Activated CD8-positive, alpha-beta T cell treated with anti-CD3 and anti-CD28 coated beads, Interleukin-2, amount 10 ng/mL, durations not matched to agents 7 days and 5 days (primary cell): ENCODE measurements around the gene ODAM. TPM values are rescaled to one million over a fixed set of nuclear protein-coding genes. Genes with fewer than 3 reads are reported as not detected.
A peak's percentile ranks its signal among the peaks of the same experiment; 100 is the strongest.

ENCODE experiments used
- ATAC-seq: fragments of 150-1000 bp; cut with Tn5 transposase; one replicate; pipeline ENCODE4 v1.10.0; 2021; ENCODE audit warnings: moderate library complexity
- CTCF ChIA-PET: fragments of 350-600 bp; sonication (Branson Sonifier 250); formaldehyde crosslinking; loops from one replicate; lab custom pipeline; 2021; ENCODE audit warnings: antibody characterized with exemption; lab: Charles Lee
- POLR2A ChIA-PET: fragments of 350-600 bp; sonication (Branson Sonifier 250); formaldehyde crosslinking; loops from one replicate; lab custom pipeline; 2021; ENCODE audit warnings: antibody characterized with exemption; lab: Charles Lee
- DNase-seq: peaks from one replicate; pipeline ENCODE4 v3.0.0-alpha.2; 2020
- H3K27ac Mint-ChIP-seq: one replicate; pipeline ENCODE4 v1.8.0; 2021; ENCODE audit warnings: mild to moderate bottlenecking, mixed read lengths
- H3K27me3 Mint-ChIP-seq: one replicate; pipeline ENCODE4 v1.8.0; 2021; ENCODE audit warnings: low read depth, mixed read lengths
- H3K36me3 Mint-ChIP-seq: one replicate; pipeline ENCODE4 v1.8.0; 2021; ENCODE audit warnings: low read depth, mixed read lengths
- H3K4me1 Mint-ChIP-seq: one replicate; pipeline ENCODE4 v1.8.0; 2021; ENCODE audit warnings: low read depth, mixed read lengths
- H3K4me3 Mint-ChIP-seq: one replicate; pipeline ENCODE4 v1.8.0; 2021; ENCODE audit warnings: mild to moderate bottlenecking, mixed read lengths
- H3K9me3 Mint-ChIP-seq: one replicate; pipeline ENCODE4 v1.8.0; 2022; ENCODE audit warnings: mixed read lengths; ENCODE audit not compliant: insufficient read depth
- total RNA-seq, 2 experiments: library from RNA; stranded (reverse); gene quantifications; one replicate each; pipeline ENCODE4 v1.2.3, GENCODE V29; 2021

Gene ODAM, protein sequence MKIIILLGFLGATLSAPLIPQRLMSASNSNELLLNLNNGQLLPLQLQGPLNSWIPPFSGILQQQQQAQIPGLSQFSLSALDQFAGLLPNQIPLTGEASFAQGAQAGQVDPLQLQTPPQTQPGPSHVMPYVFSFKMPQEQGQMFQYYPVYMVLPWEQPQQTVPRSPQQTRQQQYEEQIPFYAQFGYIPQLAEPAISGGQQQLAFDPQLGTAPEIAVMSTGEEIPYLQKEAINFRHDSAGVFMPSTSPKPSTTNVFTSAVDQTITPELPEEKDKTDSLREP
- not detected for total RNA-seq

DNA sequence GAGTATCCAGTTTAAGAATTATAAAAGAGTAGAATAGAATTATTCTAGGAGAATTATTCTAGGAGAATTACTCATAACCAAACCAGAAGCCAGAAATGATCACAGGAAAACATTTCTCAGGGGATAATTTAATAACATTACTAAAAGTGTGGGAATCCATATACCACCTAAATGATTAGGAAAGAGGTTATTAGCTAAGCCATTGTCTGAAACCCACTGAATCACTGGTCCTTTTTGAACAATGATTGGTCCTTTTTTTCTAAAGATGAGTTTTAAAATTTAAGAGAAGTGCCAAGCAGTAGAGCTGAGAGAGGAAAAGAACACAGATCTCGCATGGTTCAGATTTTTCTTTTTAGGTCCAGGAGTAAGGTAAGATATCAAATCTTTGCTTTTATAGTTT is at the start of gene ODAM:
Gene ODAM (plus strand): TSS at position 301 of the 400 bp plus-strand sequence. CDS start 819 bp downstream, outside the sequence.
- H3K27ac Mint-ChIP-seq = no peak within 1 kb of the TSS

DNA sequence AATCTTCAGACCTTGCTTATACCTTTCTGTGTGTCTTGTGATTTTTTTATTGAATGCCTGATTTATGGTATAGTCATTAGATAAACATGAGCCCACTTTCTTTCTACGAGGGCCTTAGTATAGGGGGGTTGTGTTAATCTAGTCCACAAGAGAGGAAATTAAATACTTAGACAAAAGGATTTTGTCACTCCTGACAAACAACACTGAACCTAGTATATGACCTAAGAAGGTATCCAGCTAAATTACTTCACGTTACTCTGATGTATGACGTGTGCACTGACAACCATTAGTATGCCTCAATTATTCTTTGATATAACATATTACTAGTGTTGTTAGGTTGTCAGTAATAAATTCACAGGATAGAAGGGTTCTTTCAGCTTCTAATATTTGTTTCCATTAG is 44.3 kb upstream of the ODAM start:
- Mint-ChIP-seq H3K4me1 (no peaks in the 10 kb centered on the region), H3K27ac (no peak overlapping the region), H3K27me3 (no peaks in the 10 kb centered on the region), H3K4me3 (no peak overlapping the region), H3K36me3 (no peaks in the 10 kb centered on the region), H3K9me3 (no peaks in the 10 kb centered on the region)
- POLR2A ChIA-PET = no interaction called here
- DNase-seq (no peak), ATAC-seq (no peak)
- CTCF ChIA-PET = no interaction called here

More for the DNA sequence above, at the start of gene ODAM:
- no peak for DNase-seq
- ChIA-PET CTCF (no interaction called here), POLR2A (no interaction called here)
- no peak for ATAC-seq
- Mint-ChIP-seq H3K4me1 (no peaks in the 10 kb centered on the region), H3K4me3 (no peak within 1 kb of the TSS), H3K9me3 (no peaks in the 10 kb centered on the region), H3K27me3 (no peaks in the 10 kb centered on the region), H3K36me3 (no peaks in the 10 kb centered on the region)

GRCh38 chr4:70152088-70152487 is 43.4 kb upstream of the ODAM start:
- Mint-ChIP-seq H3K4me1 (no peaks in the 10 kb centered on the region), H3K4me3 (no peak overlapping the region), H3K9me3 (no peaks in the 10 kb centered on the region), H3K27me3 (no peaks in the 10 kb centered on the region), H3K27ac (no peak overlapping the region), H3K36me3 (no peaks in the 10 kb centered on the region)
- ATAC-seq (no peak), DNase-seq (no peak)
- POLR2A ChIA-PET = no interaction called here
- CTCF ChIA-PET = no interaction called here

GRCh38 chr4:70153937-70154336 is 41.6 kb upstream of the ODAM start, which contains the start of gene PRR27:
Gene PRR27 (plus strand): TSS chr4:70154237. CDS start chr4:70154376, 139 bp downstream.
- Mint-ChIP-seq H3K4me3 (no peak within 1 kb of the TSS), H3K4me1 (no peaks in the 10 kb centered on the region), H3K27me3 (no peaks in the 10 kb centered on the region), H3K9me3 (no peaks in the 10 kb centered on the region), H3K27ac (no peak within 1 kb of the TSS), H3K36me3 (no peaks in the 10 kb centered on the region)
- ATAC-seq = no peak
- POLR2A ChIA-PET = no interaction called here
- CTCF ChIA-PET = no interaction called here
- DNase-seq = no peak

DNA sequence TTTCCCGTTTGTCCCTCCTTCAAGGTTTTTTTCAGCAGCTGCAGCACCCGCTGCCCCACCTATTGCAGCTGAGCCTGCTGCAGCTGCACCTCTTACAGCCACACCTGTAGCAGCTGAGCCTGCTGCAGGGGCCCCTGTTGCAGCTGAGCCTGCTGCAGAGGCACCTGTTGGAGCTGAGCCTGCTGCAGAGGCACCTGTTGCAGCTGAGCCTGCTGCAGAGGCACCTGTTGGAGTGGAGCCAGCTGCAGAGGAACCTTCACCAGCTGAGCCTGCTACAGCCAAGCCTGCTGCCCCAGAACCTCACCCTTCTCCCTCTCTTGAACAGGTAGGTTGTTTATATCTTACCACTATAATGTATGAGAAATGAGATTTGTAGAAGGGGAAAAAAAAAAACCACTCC is 36.9 kb upstream of the ODAM start:
- H3K27ac Mint-ChIP-seq = no peak overlapping the region
- POLR2A ChIA-PET = no interaction called here

GRCh38 chr4:70177090-70177489 is 18.4 kb upstream of the ODAM start:
- Mint-ChIP-seq H3K9me3 (no peaks in the 10 kb centered on the region), H3K27me3 (no peaks in the 10 kb centered on the region)

More for the DNA sequence above, 36.9 kb upstream of the ODAM start:
- Mint-ChIP-seq H3K36me3 (no peaks in the 10 kb centered on the region), H3K27me3 (no peaks in the 10 kb centered on the region), H3K4me1 (no peaks in the 10 kb centered on the region), H3K4me3 (no peak overlapping the region), H3K9me3 (no peaks in the 10 kb centered on the region)
- ATAC-seq (no peak), DNase-seq (no peak)
- CTCF ChIA-PET = no interaction called here

DNA sequence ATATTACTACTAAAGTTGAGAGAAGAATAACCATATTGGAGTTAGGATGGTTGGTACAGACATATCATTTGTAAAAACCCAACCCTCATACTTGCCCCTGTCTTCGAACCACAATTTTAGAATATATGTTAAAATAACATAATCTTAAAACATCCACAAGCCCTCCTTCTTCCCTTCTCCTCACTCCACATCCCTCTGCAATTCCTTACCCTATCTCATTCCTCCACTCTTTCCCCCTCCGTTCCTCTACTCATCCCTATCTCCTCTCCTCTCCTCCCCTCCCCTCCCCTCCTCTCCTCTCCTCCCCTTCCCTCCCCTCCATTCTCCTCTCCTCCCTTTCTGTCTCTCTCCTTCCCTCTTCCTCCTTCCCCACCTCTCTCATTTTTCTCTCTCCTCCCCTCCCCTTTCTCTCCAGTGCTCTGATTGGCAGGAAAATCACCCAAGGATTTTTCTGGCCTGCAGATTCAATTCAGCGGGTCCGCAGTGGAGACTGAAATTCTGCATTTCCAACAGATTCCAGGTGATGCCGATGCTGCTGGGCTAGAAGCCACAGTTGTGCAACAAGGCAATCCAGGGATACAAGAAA is 17.4 kb upstream of the ODAM start:
- no peaks in the 10 kb centered on the region for H3K27me3 Mint-ChIP-seq
- H3K9me3 Mint-ChIP-seq = no peaks in the 10 kb centered on the region
- no peaks in the 10 kb centered on the region for H3K4me1 Mint-ChIP-seq
- H3K36me3 Mint-ChIP-seq = no peaks in the 10 kb centered on the region
- ATAC-seq (no peak), DNase-seq (no peak)
- CTCF ChIA-PET = no interaction called here
- H3K4me3 Mint-ChIP-seq = no peak overlapping the region
- POLR2A ChIA-PET = no interaction called here
- no peak overlapping the region for H3K27ac Mint-ChIP-seq

More at GRCh38 chr4:70177090-70177489, 18.4 kb upstream of the ODAM start:
- ATAC-seq = no peak
- Mint-ChIP-seq H3K4me3 (no peak overlapping the region), H3K4me1 (no peaks in the 10 kb centered on the region), H3K27ac (no peak overlapping the region), H3K36me3 (no peaks in the 10 kb centered on the region)
- ChIA-PET POLR2A (interaction anchor here (0.6 kb wide), 1 partner anchor 230 kb away, joined by 3 read pairs; no protein-coding TSS in a partner anchor), CTCF (no interaction called here)
- DNase-seq = no peak

GRCh38 chr4:70179811-70180210 is 15.7 kb upstream of the ODAM start:
- Mint-ChIP-seq H3K4me3 (no peak overlapping the region), H3K27ac (no peak overlapping the region), H3K27me3 (no peaks in the 10 kb centered on the region), H3K36me3 (no peaks in the 10 kb centered on the region), H3K4me1 (no peaks in the 10 kb centered on the region), H3K9me3 (no peaks in the 10 kb centered on the region)
- CTCF ChIA-PET = no interaction called here
- DNase-seq = no peak
- POLR2A ChIA-PET = no interaction called here
- ATAC-seq = no peak

DNA sequence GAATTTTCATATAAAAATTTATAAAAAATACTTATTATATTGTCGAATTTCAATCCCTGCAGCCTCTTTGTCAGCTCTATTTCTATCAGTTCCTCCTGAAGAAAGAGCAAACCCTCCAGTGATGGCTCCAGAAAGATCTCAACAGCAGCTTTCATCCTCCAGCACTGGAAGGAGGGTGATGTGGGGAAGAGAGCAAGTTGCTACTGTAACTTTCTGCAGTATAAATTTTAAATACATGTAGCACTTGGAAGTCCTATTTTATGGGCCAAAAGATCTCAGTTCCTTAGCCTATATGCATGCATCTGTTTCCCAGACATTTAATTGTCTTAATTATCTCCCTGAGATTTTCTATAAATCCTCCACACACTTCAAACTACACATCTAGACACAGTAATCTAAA is 13.7 kb upstream of the ODAM start:
- Mint-ChIP-seq H3K4me1 (no peaks in the 10 kb centered on the region), H3K27me3 (no peaks in the 10 kb centered on the region), H3K9me3 (no peaks in the 10 kb centered on the region), H3K27ac (no peak overlapping the region), H3K4me3 (no peak overlapping the region), H3K36me3 (no peaks in the 10 kb centered on the region)
- POLR2A ChIA-PET = no interaction called here
- CTCF ChIA-PET = interaction anchor here (0.7 to 1.3 kb wide), 3 partner anchors 17 to 395 kb away, joined by 3 read pairs; no protein-coding TSS in a partner anchor
- no peak for ATAC-seq
- DNase-seq = no peak

DNA sequence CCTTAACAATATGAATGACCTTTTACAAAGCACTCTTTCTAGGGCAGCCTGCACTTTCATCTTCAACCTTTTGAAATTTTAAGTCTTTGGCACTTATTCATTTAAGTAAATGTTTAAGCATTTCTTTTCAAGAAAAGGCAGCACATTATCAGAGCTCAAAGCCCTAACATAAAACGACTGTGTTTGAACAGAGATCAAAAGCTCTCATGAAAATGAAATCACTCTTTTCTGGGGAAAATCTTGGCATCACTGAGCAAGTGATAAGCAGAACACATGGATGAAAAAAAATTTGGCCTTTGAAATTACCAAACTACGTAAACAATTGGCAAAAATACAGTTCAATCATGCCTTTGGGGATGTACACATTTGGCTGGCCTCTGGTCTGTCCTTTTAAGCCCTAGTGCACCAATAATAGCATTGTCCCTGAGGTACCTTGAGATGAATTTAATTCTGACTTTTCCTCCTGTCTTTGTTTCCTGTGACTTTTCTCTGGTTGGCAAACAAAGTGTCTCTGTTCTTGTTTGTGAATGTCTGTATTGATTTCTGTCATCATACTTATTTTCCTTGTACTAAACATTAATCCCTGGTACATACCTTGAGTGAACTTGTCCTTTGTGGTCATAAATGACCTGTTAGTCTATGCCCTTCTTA is 12.9 kb upstream of the ODAM start:
- Mint-ChIP-seq H3K4me1 (no peaks in the 10 kb centered on the region), H3K36me3 (no peaks in the 10 kb centered on the region), H3K4me3 (no peak overlapping the region), H3K27me3 (no peaks in the 10 kb centered on the region), H3K9me3 (no peaks in the 10 kb centered on the region), H3K27ac (no peak overlapping the region)
- CTCF ChIA-PET = interaction anchor here (0.7 to 1.3 kb wide), 7 partner anchors 10 to 493 kb away, joined by 3 to 7 read pairs (median 3); no protein-coding TSS in a partner anchor
- DNase-seq = no peak
- no peak for ATAC-seq
- POLR2A ChIA-PET = no interaction called here

GRCh38 chr4:70183168-70183939 is 12.2 kb upstream of the ODAM start:
- Mint-ChIP-seq H3K4me1 (no peaks in the 10 kb centered on the region), H3K27ac (no peak overlapping the region), H3K9me3 (no peaks in the 10 kb centered on the region), H3K36me3 (no peaks in the 10 kb centered on the region), H3K4me3 (no peak overlapping the region), H3K27me3 (no peaks in the 10 kb centered on the region)
- ATAC-seq (peak; percentile 51), DNase-seq (peak; percentile 26)
- ChIA-PET POLR2A (no interaction called here), CTCF (interaction anchor here (0.7 to 1.3 kb wide), 7 partner anchors 9 to 495 kb away, joined by 3 to 7 read pairs (median 3); no protein-coding TSS in a partner anchor)
